ENCODE measurements around the gene CD59.

Gene CD59

GRCh38 chr11:33698921-33699320 lies 37.3 kb downstream of the CD59 start:
- H4K20me1 ChIP-seq (ENCODE audit: insufficient read depth, low read length), result no peaks in the 10 kb centered on the region
- no peak overlapping the region for H3K4me2 ChIP-seq (ENCODE audit: insufficient read depth, low read length)
- H3K27me3 ChIP-seq (ENCODE audit: insufficient read depth, low read length, poor library complexity), result peaks cover 38% of the 10 kb centered on the region
- no peaks in the 10 kb centered on the region for H3K9me3 ChIP-seq (ENCODE audit: insufficient read depth, low read length, severe bottlenecking)
- H3K27ac ChIP-seq (ENCODE audit: low read length), result no peak overlapping the region
- H3K4me1 ChIP-seq (ENCODE audit: insufficient read depth, low read length), result peaks cover 18% of the 10 kb centered on the region
- ATAC-seq (ENCODE audit: insufficient read depth, low read depth) (no peak), DNase-seq (no peak)
- no peaks in the 10 kb centered on the region for H3K36me3 ChIP-seq (ENCODE audit: insufficient read depth, low read length)
- H3K9ac ChIP-seq (ENCODE audit: low read depth, low read length), result no peak overlapping the region
- H3K4me3 ChIP-seq (ENCODE audit: low read depth in 1 of 2, low read length in 2 of 2), result no peak overlapping the region
- no peak for TF ChIP-seq EZH2 (IDR thresholded peaks at IDR 0.05; ENCODE audit: borderline replicate concordance, low read depth, low read length, severe bottlenecking)
- no peak for TF ChIP-seq CTCF (IDR thresholded peaks at IDR 0.05; ENCODE audit: borderline replicate concordance, extremely low read depth, low read length, poor library complexity, severe bottlenecking)
- H3K79me2 ChIP-seq (ENCODE audit: insufficient read depth, low read length), result no peaks in the 10 kb centered on the region
- H2AFZ ChIP-seq (ENCODE audit: low read depth, low read length), result no peak overlapping the region

GRCh38 chr11:33697997-33698396 lies 38.2 kb downstream of the CD59 start:
- Histone ChIP-seq H3K27ac (ENCODE audit: low read length) (no peak overlapping the region), H2AFZ (ENCODE audit: low read depth, low read length) (no peak overlapping the region), H3K36me3 (ENCODE audit: insufficient read depth, low read length) (no peaks in the 10 kb centered on the region), H3K9ac (ENCODE audit: low read depth, low read length) (no peak overlapping the region), H3K79me2 (ENCODE audit: insufficient read depth, low read length) (no peaks in the 10 kb centered on the region), H3K27me3 (ENCODE audit: insufficient read depth, low read length, poor library complexity) (peaks cover 45% of the 10 kb centered on the region), H4K20me1 (ENCODE audit: insufficient read depth, low read length) (no peaks in the 10 kb centered on the region), H3K4me1 (ENCODE audit: insufficient read depth, low read length) (peaks cover 18% of the 10 kb centered on the region), H3K4me2 (ENCODE audit: insufficient read depth, low read length) (no peak overlapping the region), H3K4me3 (ENCODE audit: low read depth in 1 of 2, low read length in 2 of 2) (no peak overlapping the region), H3K9me3 (ENCODE audit: insufficient read depth, low read length, severe bottlenecking) (no peaks in the 10 kb centered on the region)
- DNase-seq, result no peak
- ATAC-seq (ENCODE audit: insufficient read depth, low read depth), result no peak
- TF ChIP-seq EZH2 (IDR thresholded peaks at IDR 0.05; ENCODE audit: borderline replicate concordance, low read depth, low read length, severe bottlenecking) (no peak), CTCF (IDR thresholded peaks at IDR 0.05; ENCODE audit: borderline replicate concordance, extremely low read depth, low read length, poor library complexity, severe bottlenecking) (no peak)

- Histone ChIP-seq H3K27ac (ENCODE audit: low read length) (no peak overlapping the region), H3K4me1 (ENCODE audit: insufficient read depth, low read length) (peaks cover 18% of the 10 kb centered on the region), H3K36me3 (ENCODE audit: insufficient read depth, low read length) (no peaks in the 10 kb centered on the region), H3K79me2 (ENCODE audit: insufficient read depth, low read length) (no peaks in the 10 kb centered on the region), H3K4me3 (ENCODE audit: low read depth in 1 of 2, low read length in 2 of 2) (no peak overlapping the region), H3K4me2 (ENCODE audit: insufficient read depth, low read length) (no peak overlapping the region), H4K20me1 (ENCODE audit: insufficient read depth, low read length) (no peaks in the 10 kb centered on the region), H3K9me3 (ENCODE audit: insufficient read depth, low read length, severe bottlenecking) (no peaks in the 10 kb centered on the region), H2AFZ (ENCODE audit: low read depth, low read length) (no peak overlapping the region), H3K9ac (ENCODE audit: low read depth, low read length) (no peak overlapping the region), H3K27me3 (ENCODE audit: insufficient read depth, low read length, poor library complexity) (peaks cover 47% of the 10 kb centered on the region)
- ATAC-seq (ENCODE audit: insufficient read depth, low read depth), result no peak
- TF ChIP-seq CTCF (IDR thresholded peaks at IDR 0.05; ENCODE audit: borderline replicate concordance, extremely low read depth, low read length, poor library complexity, severe bottlenecking) (no peak), EZH2 (IDR thresholded peaks at IDR 0.05; ENCODE audit: borderline replicate concordance, low read depth, low read length, severe bottlenecking) (no peak)
- DNase-seq, result no peak
These were observed 39.1 kb downstream of the CD59 start for GRCh38 chr11:33696931-33697638.

All from DND-41 (cell line).